Uterus (tissue), 2 donors: Measurements from ENCODE around the gene STUM.
"Not testable (repeated sequence)": the region's sequence is repeated elsewhere in the genome, so short reads cannot be mapped to it uniquely, and the experiment has no call there.

Experiments used
- POLR2A ChIP-seq, 2 donors: fragments of 450-650 bp; IDR thresholded peaks; one replicate each; pipeline ENCODE4 v1.6.1; 2016; ENCODE audit warnings: antibody characterized with exemption in 2 of 2, mild to moderate bottlenecking in 1 of 2, moderate library complexity in 1 of 2
- TF ChIP-seq, protein P1 (sequence below), 4 experiments: fragments of 200-600 bp in 2 of 4; fragments of 450-650 bp in 2 of 4; sonication (generic) in 2 of 4; IDR thresholded peaks; one replicate each; pipeline ENCODE4 v1.5.1; 2016 to 2019; ENCODE audit warnings: antibody characterized with exemption in 4 of 4, mild to moderate bottlenecking in 2 of 4, moderate library complexity in 1 of 4

DNA sequence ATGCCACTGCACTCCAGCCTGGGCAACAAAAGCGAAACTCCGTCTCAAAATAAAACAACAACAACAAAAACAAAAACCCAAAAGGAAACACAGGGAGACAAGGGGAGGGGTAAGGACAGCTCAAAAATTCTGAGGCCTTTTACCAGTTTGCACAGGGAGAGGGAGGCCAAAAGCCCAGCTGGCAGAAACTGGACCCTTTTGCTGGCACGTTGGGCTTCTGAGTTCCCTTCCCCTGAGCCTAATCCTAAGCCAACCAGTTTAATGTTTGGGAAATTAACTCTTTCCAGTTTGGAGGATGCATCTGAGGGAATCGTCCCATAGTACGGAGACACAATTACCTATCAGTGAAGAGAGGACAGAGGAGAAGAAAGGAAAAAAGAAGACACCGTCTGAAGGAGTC, 63.4 kb downstream of the STUM start:
- TF ChIP-seq, protein P1, sequence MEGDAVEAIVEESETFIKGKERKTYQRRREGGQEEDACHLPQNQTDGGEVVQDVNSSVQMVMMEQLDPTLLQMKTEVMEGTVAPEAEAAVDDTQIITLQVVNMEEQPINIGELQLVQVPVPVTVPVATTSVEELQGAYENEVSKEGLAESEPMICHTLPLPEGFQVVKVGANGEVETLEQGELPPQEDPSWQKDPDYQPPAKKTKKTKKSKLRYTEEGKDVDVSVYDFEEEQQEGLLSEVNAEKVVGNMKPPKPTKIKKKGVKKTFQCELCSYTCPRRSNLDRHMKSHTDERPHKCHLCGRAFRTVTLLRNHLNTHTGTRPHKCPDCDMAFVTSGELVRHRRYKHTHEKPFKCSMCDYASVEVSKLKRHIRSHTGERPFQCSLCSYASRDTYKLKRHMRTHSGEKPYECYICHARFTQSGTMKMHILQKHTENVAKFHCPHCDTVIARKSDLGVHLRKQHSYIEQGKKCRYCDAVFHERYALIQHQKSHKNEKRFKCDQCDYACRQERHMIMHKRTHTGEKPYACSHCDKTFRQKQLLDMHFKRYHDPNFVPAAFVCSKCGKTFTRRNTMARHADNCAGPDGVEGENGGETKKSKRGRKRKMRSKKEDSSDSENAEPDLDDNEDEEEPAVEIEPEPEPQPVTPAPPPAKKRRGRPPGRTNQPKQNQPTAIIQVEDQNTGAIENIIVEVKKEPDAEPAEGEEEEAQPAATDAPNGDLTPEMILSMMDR (IDR thresholded peaks at IDR 0.05): not testable (repeated sequence)
- TF ChIP-seq POLR2A (IDR thresholded peaks at IDR 0.05): not testable (repeated sequence)
